ENCODE data around the gene GPD2. TPM values are rescaled to one million over a fixed set of nuclear protein-coding genes. Genes with fewer than 3 reads are reported as not detected.

The GPD2 gene
- total and polyA plus RNA-seq, 2 of the 4 experiments (the other 2 are of a cell fraction), result 20.4 to 100 TPM

- no peak for ATAC-seq (ENCODE audit: low read depth)
- no peaks in the 10 kb centered on the region for H3K79me1 ChIP-seq (ENCODE audit: low read depth in 1 of 2, low read length in 2 of 2)
- POLR2A ChIA-PET (ENCODE audit: unreplicated experiment), result no interaction called here
- TF ChIP-seq MAZ (IDR thresholded peaks at IDR 0.05; ENCODE audit: borderline replicate concordance, low read depth, low read length), result no peak
- TF ChIP-seq MAFK (IDR thresholded peaks at IDR 0.05; ENCODE audit: low read depth, low read length), result no peak
- no peak for TF ChIP-seq CHD1 (IDR thresholded peaks at IDR 0.05; ENCODE audit: low read depth, low read length)
- TF ChIP-seq RFX5 (IDR thresholded peaks at IDR 0.05; ENCODE audit: low read depth, low read length), result no peak
- TF ChIP-seq FOS (IDR thresholded peaks at IDR 0.05; ENCODE audit: low read depth, low read length), result no peak
- no peak for TF ChIP-seq NFE2L2 (IDR thresholded peaks at IDR 0.05; ENCODE audit: low read depth, low read length)
- no peak for TF ChIP-seq BHLHE40 (IDR thresholded peaks at IDR 0.05; ENCODE audit: low read depth, low read length)
- TF ChIP-seq RCOR1 (IDR thresholded peaks at IDR 0.05; ENCODE audit: insufficient replicate concordance, low read length), result no peak
- no peak for TF ChIP-seq SMC3 (IDR thresholded peaks at IDR 0.05; ENCODE audit: low read depth, low read length)
- TF ChIP-seq USF2 (IDR thresholded peaks at IDR 0.05; ENCODE audit: low read depth, low read length), result no peak
- no peak for TF ChIP-seq CEBPB (IDR thresholded peaks at IDR 0.05; ENCODE audit: low read depth, low read length)
- TF ChIP-seq ELK1 (IDR thresholded peaks at IDR 0.05; ENCODE audit: borderline replicate concordance, low read depth, low read length), result no peak
- no peak for TF ChIP-seq RAD21 (IDR thresholded peaks at IDR 0.05; ENCODE audit: low read length)
- no peak for TF ChIP-seq POLR2A (IDR thresholded peaks at IDR 0.05; ENCODE audit: low read depth, low read length)
- no peak for TF ChIP-seq CTCF (conservative IDR thresholded peaks at IDR 0.05; ENCODE audit: low read depth, low read length)
Observed at GRCh38 chr2:156592809-156593593, 156.8 kb downstream of the GPD2 start.

More at GRCh38 chr2:156592809-156593593, 156.8 kb downstream of the GPD2 start:
- Histone ChIP-seq H2AK9ac (replicated peaks; ENCODE audit: low read depth, low read length, poor library complexity) (no peak overlapping the region), H3K27me3 (ENCODE audit: control insufficient read depth, insufficient read depth, low read length) (no peaks in the 10 kb centered on the region), H4K5ac (ENCODE audit: low read depth, low read length) (no peak overlapping the region), H2AFZ (replicated peaks; ENCODE audit: low read length, poor library complexity) (no peak overlapping the region), H3K56ac (ENCODE audit: extremely low read depth, insufficient read depth, low read length) (no peak overlapping the region), H3K36me3 (ENCODE audit: control insufficient read depth, insufficient read depth, low read length) (no peaks in the 10 kb centered on the region), H2BK5ac (ENCODE audit: low read depth, low read length, poor library complexity, severe bottlenecking) (no peak overlapping the region), H3K4me1 (ENCODE audit: control insufficient read depth, insufficient read depth, low read length) (no peaks in the 10 kb centered on the region), H2BK120ac (ENCODE audit: low read depth, low read length) (no peak overlapping the region), H3K9ac (ENCODE audit: low read depth, low read length) (no peak overlapping the region), H2BK15ac (ENCODE audit: low read depth, low read length) (no peak overlapping the region), H3K9me3 (ENCODE audit: control insufficient read depth, insufficient read depth, low read length) (no peaks in the 10 kb centered on the region), H3K23ac (ENCODE audit: low read depth, low read length) (no peak overlapping the region), H3K27ac (ENCODE audit: insufficient read depth, low read length) (no peak overlapping the region), H2AK5ac (ENCODE audit: low read depth, low read length) (no peak overlapping the region), H4K8ac (ENCODE audit: low read depth in 2 of 2, low read length in 2 of 2) (no peak overlapping the region), H3K14ac (replicated peaks; ENCODE audit: low read depth, low read length) (no peak overlapping the region), H3K9me1 (ENCODE audit: insufficient read depth, low read length) (no peaks in the 10 kb centered on the region), H2BK20ac (ENCODE audit: low read depth, low read length) (no peak overlapping the region), H4K91ac (ENCODE audit: insufficient read depth, low read depth, low read length) (no peak overlapping the region), H3K4me2 (ENCODE audit: low read depth, low read length) (no peak overlapping the region), H3K4ac (ENCODE audit: low read depth, low read length) (no peak overlapping the region), H3K4me3 (ENCODE audit: insufficient read depth, low read depth, low read length) (no peak overlapping the region), H3K18ac (ENCODE audit: low read depth, low read length) (no peak overlapping the region), H4K20me1 (ENCODE audit: insufficient read depth, low read length) (no peaks in the 10 kb centered on the region)
- intact Hi-C loops (cut with micrococcal nuclease) (no loop called here), in situ Hi-C loops (cut with MboI; ENCODE audit: low sequenced_read_pairs) (loop anchor here (25.0 kb wide), 2 partner anchors 256 to 1206 kb away; partner anchors contain the start of gene NR4A2), dilution Hi-C loops (cut with HindIII; ENCODE audit: low sequenced_read_pairs, unreplicated experiment) (no loop called here)
- DNase-seq, result no peak
- BruUV-seq (replicated peaks), result no TSS peak
- WGBS, 2 experiments (ENCODE audit: extremely low coverage in 2 of 2, insufficient read length in 1 of 2), result 67% methylated on average over 3 of the region's 8 CpGs; no CpG with 5 or more reads in 1 of the 2 experiments
- CTCF ChIA-PET, result interaction anchor here (1.1 to 1.4 kb wide), 2 partner anchors 258 to 601 kb away, joined by 3 to 5 read pairs; no protein-coding TSS in a partner anchor

All from IMR-90 (cell line).